Measurements from ENCODE around the gene LZTS2.

GRCh38 chr10:101035916-101036702 is 36.5 kb downstream of the LZTS2 start:
- TF ChIP-seq CTCF (IDR thresholded peaks at IDR 0.05; ENCODE audit: low read length) (no peak), EZH2 (IDR thresholded peaks at IDR 0.05; ENCODE audit: borderline replicate concordance, low read length) (no peak)
